GM21381 (cell line): ENCODE measurements around the gene DEPDC5.

Source experiments
- ATAC-seq: cut with Tn5 transposase; IDR thresholded peaks from one replicate; pipeline ENCODE4 v1.9.1; 2021; ENCODE audit warnings: mild to moderate bottlenecking, moderate library complexity; ENCODE audit not compliant: unreplicated experiment

DEPDC5 gene

GRCh38 chr22:31944700-31945442 is 191.1 kb downstream of the DEPDC5 start:
- ATAC-seq, result peak; percentile 25

- no peak for ATAC-seq
These were observed 191.6 kb downstream of the DEPDC5 start for GRCh38 chr22:31945443-31945855.

- ATAC-seq, result no peak
These were observed 192.3 kb downstream of the DEPDC5 start for GRCh38 chr22:31945971-31946680.

DNA sequence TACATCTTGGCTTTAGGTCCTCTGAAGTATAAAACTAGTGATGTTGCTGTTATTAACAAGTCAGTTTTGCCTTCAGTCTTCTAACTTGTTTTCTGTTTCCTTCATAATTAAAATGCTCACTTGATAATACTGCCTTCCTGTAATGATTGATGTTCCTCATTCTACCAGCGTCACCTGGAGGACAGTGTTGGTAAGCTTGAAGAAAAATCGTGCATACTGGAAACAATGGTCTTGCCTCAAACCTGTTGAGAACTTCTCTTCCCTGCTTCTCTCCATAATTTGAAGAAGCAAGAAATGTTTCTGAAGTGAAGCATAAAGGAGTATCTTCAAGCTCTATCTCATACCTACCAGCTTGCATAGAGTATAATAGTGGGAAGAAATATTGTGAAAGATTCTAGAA is 193.5 kb downstream of the DEPDC5 start:
- no peak for ATAC-seq

DNA sequence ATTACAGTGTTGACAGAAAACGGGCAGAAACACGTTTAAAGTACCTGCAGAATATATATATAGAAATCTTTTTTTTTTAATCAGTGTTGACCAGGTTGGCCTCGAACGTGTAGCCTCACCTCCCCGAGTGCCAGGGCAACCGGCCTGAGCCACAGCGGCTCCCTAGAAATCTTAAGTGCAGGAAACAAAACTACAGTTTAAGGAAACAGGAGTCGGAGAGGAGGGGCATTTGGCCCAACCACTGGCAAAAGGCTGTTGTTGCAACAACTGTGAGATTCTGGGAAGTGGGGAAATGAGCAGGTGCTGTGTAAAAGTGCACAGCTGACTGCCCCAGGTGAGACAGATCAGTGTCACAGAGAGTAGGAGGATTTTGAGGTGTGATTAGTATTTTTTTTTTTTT is 194.2 kb downstream of the DEPDC5 start:
- no peak for ATAC-seq

DNA sequence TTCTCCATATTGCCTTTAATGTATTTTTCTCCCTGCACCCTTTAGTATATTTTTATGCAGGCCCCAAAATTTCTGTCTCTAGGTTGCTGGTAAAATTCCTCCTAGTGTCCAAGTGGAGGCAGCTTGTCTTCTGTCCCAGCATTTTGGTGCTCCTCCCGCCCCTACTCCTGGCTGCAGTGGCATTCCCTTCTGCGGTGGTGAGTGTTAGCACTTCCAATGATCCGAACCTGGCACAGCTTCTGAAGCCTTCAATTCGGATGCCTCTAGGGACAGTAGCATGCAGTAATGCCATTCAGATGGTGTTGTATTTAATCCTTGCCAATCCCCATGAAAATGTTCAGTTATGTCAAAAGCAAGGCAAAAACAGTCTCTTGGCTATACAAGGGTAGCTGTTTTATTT is 196.4 kb downstream of the DEPDC5 start:
- no peak for ATAC-seq

- no peak for ATAC-seq
These were observed 197.6 kb downstream of the DEPDC5 start for GRCh38 chr22:31951194-31952093.

DNA sequence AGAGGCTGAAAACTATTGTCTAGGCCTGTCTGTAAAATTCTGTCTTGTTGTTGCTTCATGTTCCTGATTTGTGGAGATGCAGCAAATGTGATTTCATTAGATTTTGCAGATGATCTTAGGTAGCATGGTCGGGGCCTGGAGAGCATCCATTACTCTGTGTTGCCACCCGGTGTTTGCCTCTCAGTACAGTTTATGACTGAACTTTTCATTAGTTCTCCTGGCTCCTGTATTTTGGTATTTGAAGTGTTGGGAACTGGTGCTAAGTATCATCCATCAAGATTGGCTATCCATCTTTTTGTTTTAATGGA is 198.2 kb downstream of the DEPDC5 start:
- no peak for ATAC-seq

- no peak for ATAC-seq
These were observed 198.7 kb downstream of the DEPDC5 start for GRCh38 chr22:31952472-31952871.

GRCh38 chr22:31953261-31953660 is 199.4 kb downstream of the DEPDC5 start:
- no peak for ATAC-seq

DNA sequence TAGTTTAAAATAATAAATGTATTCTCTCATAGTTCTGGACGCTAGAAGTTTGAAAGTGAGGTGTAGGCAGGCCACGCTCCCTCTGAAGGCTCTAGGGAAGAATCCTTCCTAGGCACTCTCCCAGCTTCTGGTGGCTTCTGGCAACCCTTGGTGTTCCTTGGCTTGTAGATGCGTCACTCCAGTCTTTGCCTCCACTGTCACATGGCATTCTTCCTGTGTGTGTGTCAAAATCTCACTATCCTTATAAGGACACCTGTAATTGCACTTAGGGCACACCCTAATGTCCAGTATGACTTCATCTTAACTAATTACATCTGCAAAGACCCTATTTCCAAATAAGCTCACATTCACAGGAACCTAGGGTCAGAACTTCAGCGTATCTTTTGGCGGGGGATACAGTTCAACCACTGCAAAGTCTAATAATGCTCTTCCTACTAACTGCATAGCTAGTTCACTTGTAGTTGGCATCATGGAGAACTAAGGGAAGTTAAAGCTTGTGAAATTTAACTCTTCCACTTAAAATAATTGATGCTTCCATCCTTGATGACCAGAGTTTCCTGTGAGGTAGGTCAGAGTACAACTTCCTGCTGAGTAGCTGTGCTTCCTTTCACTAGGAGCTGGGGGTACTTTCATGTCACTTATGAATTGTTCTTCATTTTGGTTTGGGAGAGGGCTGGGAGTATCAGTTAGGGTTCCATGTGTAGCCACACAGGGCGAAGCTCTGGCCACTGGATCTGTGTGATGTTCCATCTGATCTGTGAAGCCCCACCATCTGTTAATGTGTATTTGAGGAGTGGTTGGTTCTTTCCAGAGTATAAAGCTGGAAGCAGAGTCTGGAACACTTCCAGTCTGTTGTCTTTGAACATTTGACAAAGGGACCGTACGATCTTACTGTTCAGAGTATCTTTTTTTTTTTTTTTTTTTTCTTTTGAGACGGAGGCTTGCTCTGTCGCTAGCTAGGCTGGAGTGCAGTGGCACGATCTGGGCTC is 201.0 kb downstream of the DEPDC5 start:
- no peak for ATAC-seq

- ATAC-seq, result no peak
These were observed 202.5 kb downstream of the DEPDC5 start for GRCh38 chr22:31956360-31956759.
